ENCODE measurements around the gene RTTN. TPM values are rescaled to one million over a fixed set of nuclear protein-coding genes. Genes with fewer than 3 reads are reported as not detected.

RTTN gene
- total and polyA plus RNA-seq, 2 of the 13 experiments (the other 11 are each of a cell fraction or from before 2014, with no cell fraction given), result 5.4 to 18.7 TPM

GRCh38 chr18:70036168-70036567 is 169.3 kb downstream of the RTTN start:
- H3K79me2 ChIP-seq (ENCODE audit: insufficient read depth, low read length), result no peaks in the 10 kb centered on the region
- ChIA-PET CTCF (ENCODE audit: low intra/inter-chr PET ratio, low total read pairs) (no interaction called here), POLR2A (no interaction called here)
- no peak for FAIRE-seq
- H3K4me3 ChIP-seq (replicated peaks in 1 of 3; ENCODE audit: insufficient read depth in 1 of 3, low read depth in 2 of 3, low read length in 3 of 3), result no peak overlapping the region
- H4K20me1 ChIP-seq (ENCODE audit: insufficient read depth, low read length), result no peaks in the 10 kb centered on the region
- BruUV-seq (replicated peaks), result no TSS peak
- ATAC-seq, result no peak
- H3K36me3 ChIP-seq (replicated peaks in 1 of 2; ENCODE audit: control insufficient read depth in 1 of 2, insufficient read depth in 2 of 2, low read length in 2 of 2), result peaks cover 0 to 3% of the 10 kb centered on the region in 2 experiments; a peak in 1 of 5 replicates
- H3K9ac ChIP-seq (ENCODE audit: insufficient read depth, low read depth, low read length), result no peak overlapping the region
- no peaks in the 10 kb centered on the region for H3K9me3 ChIP-seq (ENCODE audit: low read length)
- no peak overlapping the region for H3K4me2 ChIP-seq (ENCODE audit: low read depth, low read length)
- peaks cover 10% of the 10 kb centered on the region; the same call in 1 of the 2 replicates for H3K4me1 ChIP-seq (ENCODE audit: insufficient read depth, low read length)
- in situ Hi-C loops (cut with HindIII; ENCODE audit: extremely low pct_ligation_motif_present, low pct_unique_long_range_greater_than_20kb), result no loop called here
- no peak for DNase-seq (ENCODE audit: low spot score)
- intact Hi-C loops (cut with micrococcal nuclease; ENCODE audit: unreplicated experiment), result no loop called here
- no peak overlapping the region for H2AFZ ChIP-seq (ENCODE audit: low read length)
- 92% methylated on average over 2 of the region's 2 CpGs for WGBS (ENCODE audit: low lambda C conversion rate)
- H3K27ac ChIP-seq (ENCODE audit: extremely low read length, insufficient read depth, low read length), result no peak overlapping the region
- no peaks in the 10 kb centered on the region for H3K27me3 ChIP-seq (ENCODE audit: control insufficient read depth in 1 of 2, insufficient read depth in 2 of 2, low read length in 2 of 2)
- TF ChIP-seq STAT6 (CRISPR knock-in tag; IDR thresholded peaks at IDR 0.05; ENCODE audit: borderline replicate concordance), result no peak
- no peak for TF ChIP-seq FOSL1 (CRISPR knock-in tag; IDR thresholded peaks at IDR 0.05; ENCODE audit: borderline replicate concordance)
- no peak for TF ChIP-seq YEATS2 (CRISPR knock-in tag; IDR thresholded peaks at IDR 0.05; ENCODE audit: borderline replicate concordance)
- TF ChIP-seq ZBTB40 (IDR thresholded peaks at IDR 0.05), result no peak
- no peak for TF ChIP-seq ZBTB40 (CRISPR knock-in tag; IDR thresholded peaks at IDR 0.05)
- no peak for TF ChIP-seq ZNF879 (CRISPR knock-in tag; IDR thresholded peaks at IDR 0.05)
- TF ChIP-seq RFX1 (IDR thresholded peaks at IDR 0.05), result no peak
- no peak for TF ChIP-seq ZNF292 (CRISPR knock-in tag; IDR thresholded peaks at IDR 0.05; ENCODE audit: borderline replicate concordance, low read depth)
- TF ChIP-seq ZNF674 (CRISPR knock-in tag; IDR thresholded peaks at IDR 0.05; ENCODE audit: low read depth), result no peak
